ENCODE results near the gene FBXL17. TPM values are rescaled to one million over a fixed set of nuclear protein-coding genes. Genes with fewer than 3 reads are reported as not detected.

Gene FBXL17
- total and polyA plus RNA-seq, 2 of the 4 experiments (the other 2 are of a cell fraction), result 3.9 to 8.1 TPM

- no peak overlapping the region for H2AFZ ChIP-seq (replicated peaks; ENCODE audit: low read length, poor library complexity)
- H2BK120ac ChIP-seq (ENCODE audit: low read depth, low read length), result no peak overlapping the region
- intact Hi-C loops (cut with micrococcal nuclease), result no loop called here
- H3K18ac ChIP-seq (ENCODE audit: low read depth, low read length), result no peak overlapping the region
- H2BK5ac ChIP-seq (ENCODE audit: low read depth, low read length, poor library complexity, severe bottlenecking), result no peak overlapping the region
- H2BK15ac ChIP-seq (ENCODE audit: low read depth, low read length), result no peak overlapping the region
- no peak overlapping the region for H2AK9ac ChIP-seq (replicated peaks; ENCODE audit: low read depth, low read length, poor library complexity)
- ChIA-PET POLR2A (ENCODE audit: unreplicated experiment) (no interaction called here), CTCF (no interaction called here)
- no peak overlapping the region for H3K4me3 ChIP-seq (ENCODE audit: insufficient read depth, low read depth, low read length)
- H3K4me2 ChIP-seq (ENCODE audit: low read depth, low read length), result no peak overlapping the region
- H4K20me1 ChIP-seq (ENCODE audit: insufficient read depth, low read length), result no peaks in the 10 kb centered on the region
- no peak overlapping the region for H3K27ac ChIP-seq (ENCODE audit: insufficient read depth, low read length)
- H3K14ac ChIP-seq (replicated peaks; ENCODE audit: low read depth, low read length), result no peak overlapping the region
- no peak overlapping the region for H4K91ac ChIP-seq (ENCODE audit: insufficient read depth, low read depth, low read length)
- no peaks in the 10 kb centered on the region for H3K4me1 ChIP-seq (ENCODE audit: control insufficient read depth, insufficient read depth, low read length)
- WGBS, 2 experiments (ENCODE audit: extremely low coverage in 2 of 2, insufficient read length in 1 of 2), result no CpG with 5 or more reads among the region's 4 CpGs
- in situ Hi-C loops (cut with MboI; ENCODE audit: low sequenced_read_pairs), result no loop called here
- TF ChIP-seq CTCF (conservative IDR thresholded peaks at IDR 0.05; ENCODE audit: low read depth, low read length), result no peak
- no peak for TF ChIP-seq ELK1 (IDR thresholded peaks at IDR 0.05; ENCODE audit: borderline replicate concordance, low read depth, low read length)
- TF ChIP-seq MXI1 (IDR thresholded peaks at IDR 0.05; ENCODE audit: borderline replicate concordance, low read depth, low read length), result no peak
- TF ChIP-seq CHD1 (IDR thresholded peaks at IDR 0.05; ENCODE audit: low read depth, low read length), result no peak
- H3K9me1 ChIP-seq (ENCODE audit: insufficient read depth, low read length), result no peaks in the 10 kb centered on the region
- H2AK5ac ChIP-seq (ENCODE audit: low read depth, low read length), result no peak overlapping the region
- ATAC-seq (ENCODE audit: low read depth), result no peak
- H3K56ac ChIP-seq (ENCODE audit: extremely low read depth, insufficient read depth, low read length), result no peak overlapping the region
- BruUV-seq (replicated peaks), result no TSS peak
- no peak overlapping the region for H3K4ac ChIP-seq (ENCODE audit: low read depth, low read length)
- H2BK20ac ChIP-seq (ENCODE audit: low read depth, low read length), result no peak overlapping the region
- no peak overlapping the region for H4K5ac ChIP-seq (ENCODE audit: low read depth, low read length)
- dilution Hi-C loops (cut with HindIII; ENCODE audit: low sequenced_read_pairs, unreplicated experiment), result no loop called here
- no peaks in the 10 kb centered on the region for H3K9me3 ChIP-seq (ENCODE audit: control insufficient read depth, insufficient read depth, low read length)
- H3K27me3 ChIP-seq (ENCODE audit: control insufficient read depth, insufficient read depth, low read length), result no peaks in the 10 kb centered on the region
- no peaks in the 10 kb centered on the region for H3K36me3 ChIP-seq (ENCODE audit: control insufficient read depth, insufficient read depth, low read length)
- DNase-seq, result no peak
- no peaks in the 10 kb centered on the region; a peak in 1 of 4 replicates for H3K79me1 ChIP-seq (ENCODE audit: low read depth in 1 of 2, low read length in 2 of 2)
- no peak overlapping the region for H3K9ac ChIP-seq (ENCODE audit: low read depth, low read length)
- H3K23ac ChIP-seq (ENCODE audit: low read depth, low read length), result no peak overlapping the region
- no peak overlapping the region for H4K8ac ChIP-seq (ENCODE audit: low read depth in 2 of 2, low read length in 2 of 2)
These were observed 21.6 kb downstream of the FBXL17 start for GRCh38 chr5:108360280-108360679.

Data from IMR-90 (cell line).